Pericardium fibroblast (primary cell): Measurements from ENCODE around the gene KATNA1. TPM values are rescaled to one million over a fixed set of nuclear protein-coding genes. Genes with fewer than 3 reads are reported as not detected.

Experiments used
- total RNA-seq: library from RNA; depleted of rRNA; stranded (reverse); fragments of >200 nt; gene quantifications from 2 replicates; pipeline ENCODE4 v1.2.3, GENCODE V29; 2015

Gene KATNA1
- 16.8 and 20.1 TPM in 2 replicates for total RNA-seq

GRCh38 chr6:149648148-149649145 lies at the start of gene KATNA1:
KATNA1 (minus strand) TSS chr6:149648714; CDS start chr6:149638547, 10,167 bp downstream.

GRCh38 chr6:149565527-149566409 lies 82.7 kb downstream of the KATNA1 start, which contains the start of gene GINM1:
GINM1 (plus strand) TSS chr6:149566375; CDS start chr6:149566415, 40 bp downstream.

GRCh38 chr6:149545754-149546471 lies 102.6 kb downstream of the KATNA1 start, which contains the start of gene PPIL4:
PPIL4 (minus strand) TSS chr6:149546043; CDS start chr6:149546005, 38 bp downstream.

Other genes with a start within 250 kb of the KATNA1 start
- gene SUMO4, start 248.5 kb downstream of the KATNA1 start, total RNA-seq = 3.2 TPM in 1 of 2 replicates, not detected in the other
- gene ZC3H12D, start 163.7 kb downstream of the KATNA1 start, total RNA-seq = 0.12 TPM in 1 of 2 replicates, not detected in the other
- gene PPIL4, start 102.7 kb downstream of the KATNA1 start, total RNA-seq = 17.9 and 23.9 TPM in 2 replicates
- gene GINM1, start 82.3 kb downstream of the KATNA1 start, total RNA-seq = 42.8 and 53.8 TPM in 2 replicates
- gene LATS1, start 69.4 kb upstream of the KATNA1 start, total RNA-seq = 6.9 and 14.6 TPM in 2 replicates
- 9.2 and 13.2 TPM in 2 replicates for gene NUP43, start 97.8 kb upstream of the KATNA1 start, total RNA-seq
- 61.8 and 88.1 TPM in 2 replicates for gene PCMT1, start 101.0 kb upstream of the KATNA1 start, total RNA-seq
- gene LRP11, start 215.6 kb upstream of the KATNA1 start, total RNA-seq = 37.9 and 42.0 TPM in 2 replicates
- gene RAET1E, start 249.4 kb upstream of the KATNA1 start, total RNA-seq = 0.23 TPM in 1 of 2 replicates, not detected in the other